Esophagus muscularis mucosa (tissue), 4 donors: ENCODE data around the gene WASF3. TPM values are rescaled to one million over a fixed set of nuclear protein-coding genes. Genes with fewer than 3 reads are reported as not detected.
A peak's percentile ranks its signal among the peaks of the same experiment; 100 is the strongest.

Experiments used
- DNase-seq: peaks from one replicate; pipeline ENCODE4 v3.0.0-alpha.2; 2017; ENCODE audit errors: extremely low spot score
- H3K27ac ChIP-seq, 4 donors: fragments of 200-600 bp; sonication (generic); replicated peaks in 1 of 4; 1 replicate in 3 of 4; 2 replicates in 1 of 4; pipeline ENCODE4 v1.5.1; 2016 to 2019; ENCODE audit warnings: mild to moderate bottlenecking in 1 of 4
- H3K27me3 ChIP-seq, 4 donors: fragments of 200-600 bp; sonication (generic); one replicate each; pipeline versions ENCODE4 v1.5.1 to v1.6.0; 2016 to 2019
- H3K36me3 ChIP-seq, 4 donors: fragments of 200-600 bp; sonication (generic); one replicate each; pipeline ENCODE4 v1.5.1; 2016 to 2019
- H3K4me1 ChIP-seq, 4 donors: fragments of 200-600 bp; sonication (generic); one replicate each; pipeline ENCODE4 v1.5.1; 2016 to 2019
- H3K4me3 ChIP-seq, 4 donors: fragments of 200-600 bp; sonication (generic); 1 replicate in 2 of 4; 2 replicates in 2 of 4; pipeline ENCODE4 v1.5.1; 2016 to 2019; ENCODE audit warnings: mild to moderate bottlenecking in 4 of 4, moderate library complexity in 1 of 4
- H3K9me3 ChIP-seq, 4 donors: fragments of 200-600 bp; sonication (generic); 1 replicate in 3 of 4; 2 replicates in 1 of 4; pipeline ENCODE4 v1.5.1; 2016 to 2019
- EP300 ChIP-seq: sonication (generic); formaldehyde crosslinking; IDR thresholded peaks from one replicate; pipeline ENCODE4 v1.6.1; 2017; ENCODE audit warnings: antibody characterized with exemption
- POLR2A ChIP-seq: fragments of 450-650 bp; IDR thresholded peaks from one replicate; pipeline ENCODE4 v1.6.1; 2017; ENCODE audit warnings: antibody characterized with exemption, moderate library complexity, mild to moderate bottlenecking, low read depth
- POLR2AphosphoS5 ChIP-seq, 2 donors: sonication (generic); formaldehyde crosslinking; IDR thresholded peaks; one replicate each; pipeline ENCODE4 v1.6.1; 2017; ENCODE audit warnings: antibody characterized with exemption in 2 of 2
- WGBS: methylation state at CpG from one replicate; pipeline ENCODE4 v1.1.5; 2018; 5-methylcytosine and 5-hydroxymethylcytosine counted together
- intact Hi-C: fragments of 100-400 bp; cut with DNase I; formaldehyde crosslinking; loops from one replicate; pipeline ENCODE4 v1.15.1; 2023
- total RNA-seq, 4 donors: library from RNA; depleted of rRNA; stranded (reverse); fragments of >200 nt; gene quantifications; one replicate each; pipeline versions ENCODE4 v1.1.0 to v1.2.1, GENCODE V29; 2016
- TF ChIP-seq, protein P1 (sequence below), 3 experiments: fragments of 200-600 bp in 2 of 3; fragments of 450-650 bp in 1 of 3; sonication (generic) in 2 of 3; IDR thresholded peaks; one replicate each; pipeline ENCODE4 v1.5.1; 2017 to 2019; ENCODE audit warnings: antibody characterized with exemption in 3 of 3, mild to moderate bottlenecking in 2 of 3, moderate library complexity in 1 of 3

The WASF3 gene
- total RNA-seq, 4 donors from 2014 or later, result 16.6 to 19.9 (median 18.4) TPM

- H3K4me3 ChIP-seq, result no peak overlapping the region
- intact Hi-C loops, result loop anchor here (5.0 kb wide), 2 partner anchors 167 to 222 kb away; no protein-coding TSS in a partner anchor
- H3K9me3 ChIP-seq, result no peaks in the 10 kb centered on the region
- WGBS, result 89% methylated on average over 4 of the region's 4 CpGs
- peaks cover 0 to 12% (median 0%) of the 10 kb centered on the region in 4 donors for H3K27me3 ChIP-seq
- H3K27ac ChIP-seq, result no peak overlapping the region
- no peaks in the 10 kb centered on the region for H3K36me3 ChIP-seq
- H3K4me1 ChIP-seq, result no peaks in the 10 kb centered on the region
- peak; percentile 47 for DNase-seq
- no peak for TF ChIP-seq POLR2AphosphoS5 (IDR thresholded peaks at IDR 0.05)
- TF ChIP-seq POLR2A, result no peak
- TF ChIP-seq, protein P1, sequence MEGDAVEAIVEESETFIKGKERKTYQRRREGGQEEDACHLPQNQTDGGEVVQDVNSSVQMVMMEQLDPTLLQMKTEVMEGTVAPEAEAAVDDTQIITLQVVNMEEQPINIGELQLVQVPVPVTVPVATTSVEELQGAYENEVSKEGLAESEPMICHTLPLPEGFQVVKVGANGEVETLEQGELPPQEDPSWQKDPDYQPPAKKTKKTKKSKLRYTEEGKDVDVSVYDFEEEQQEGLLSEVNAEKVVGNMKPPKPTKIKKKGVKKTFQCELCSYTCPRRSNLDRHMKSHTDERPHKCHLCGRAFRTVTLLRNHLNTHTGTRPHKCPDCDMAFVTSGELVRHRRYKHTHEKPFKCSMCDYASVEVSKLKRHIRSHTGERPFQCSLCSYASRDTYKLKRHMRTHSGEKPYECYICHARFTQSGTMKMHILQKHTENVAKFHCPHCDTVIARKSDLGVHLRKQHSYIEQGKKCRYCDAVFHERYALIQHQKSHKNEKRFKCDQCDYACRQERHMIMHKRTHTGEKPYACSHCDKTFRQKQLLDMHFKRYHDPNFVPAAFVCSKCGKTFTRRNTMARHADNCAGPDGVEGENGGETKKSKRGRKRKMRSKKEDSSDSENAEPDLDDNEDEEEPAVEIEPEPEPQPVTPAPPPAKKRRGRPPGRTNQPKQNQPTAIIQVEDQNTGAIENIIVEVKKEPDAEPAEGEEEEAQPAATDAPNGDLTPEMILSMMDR (IDR thresholded peaks at IDR 0.05), result no peak
These were observed 148.1 kb downstream of the WASF3 start for GRCh38 chr13:26705536-26705935.

GRCh38 chr13:26706381-26706780 is 148.9 kb downstream of the WASF3 start:
- peak; percentile 85 for DNase-seq
- H3K4me3 ChIP-seq, result no peak overlapping the region
- peaks cover 0 to 12% (median 0%) of the 10 kb centered on the region in 4 donors for H3K27me3 ChIP-seq
- intact Hi-C loops, result loop anchor here (5.0 kb wide), 2 partner anchors 166 to 221 kb away; no protein-coding TSS in a partner anchor
- 52% methylated on average over 7 of the region's 7 CpGs for WGBS
- H3K27ac ChIP-seq, result no peak overlapping the region
- TF ChIP-seq POLR2AphosphoS5 (IDR thresholded peaks at IDR 0.05), result no peak
- no peak for TF ChIP-seq EP300
- TF ChIP-seq POLR2A, result no peak
- TF ChIP-seq, protein P1 (IDR thresholded peaks at IDR 0.05), result no peak
- no peaks in the 10 kb centered on the region for H3K4me1 ChIP-seq
- no peaks in the 10 kb centered on the region for H3K36me3 ChIP-seq
- H3K9me3 ChIP-seq, result no peaks in the 10 kb centered on the region

DNA sequence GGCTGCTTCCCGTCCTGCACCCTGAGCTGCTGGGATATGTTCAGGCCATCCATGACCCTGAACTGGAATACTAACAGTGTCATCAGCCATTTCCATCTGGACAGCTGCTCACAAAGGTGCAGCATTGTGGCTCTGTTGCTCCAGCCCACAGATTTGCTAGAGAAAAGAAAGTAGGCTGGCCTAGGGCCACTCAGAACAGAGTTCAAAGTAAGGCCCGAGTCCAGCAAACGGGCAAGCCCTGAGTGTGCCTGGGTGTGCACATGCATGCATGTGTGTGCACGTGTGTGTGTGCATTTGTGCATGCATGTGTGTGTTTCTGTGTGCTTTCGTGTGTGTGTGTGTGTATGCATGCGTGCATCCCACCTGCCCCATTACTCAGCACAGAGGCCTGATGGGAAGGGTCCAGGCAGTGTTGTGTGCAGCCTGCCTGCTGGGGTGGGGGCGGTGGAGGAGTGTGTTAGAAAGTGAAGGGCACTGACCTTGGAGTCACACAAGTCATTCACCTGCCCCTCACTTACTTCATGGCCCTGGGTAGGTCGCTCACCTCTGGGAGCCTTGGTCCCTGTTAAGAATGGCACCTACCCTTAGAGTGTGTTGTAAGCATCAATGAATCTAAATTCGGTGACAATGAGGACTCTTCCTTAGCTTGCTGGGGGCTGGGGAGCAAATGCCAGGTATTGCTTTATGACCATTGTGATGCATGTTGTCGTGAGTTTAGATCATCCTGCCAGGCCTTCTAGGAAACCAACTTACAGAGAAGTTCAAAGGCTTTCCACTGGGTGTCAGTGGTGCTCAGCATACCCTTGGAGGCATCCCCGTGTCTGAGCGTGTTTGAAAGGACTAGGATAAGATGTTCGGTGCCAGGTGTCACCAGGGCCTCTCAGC is 149.9 kb downstream of the WASF3 start:
- TF ChIP-seq, protein P1 (IDR thresholded peaks at IDR 0.05), result peak in 1 of 3 experiments; percentile 53
- TF ChIP-seq EP300 (no peak), POLR2A (no peak)
- H3K27me3 ChIP-seq, result peaks cover 0 to 12% (median 0%) of the 10 kb centered on the region in 4 donors
- peak; percentile 78 for DNase-seq
- peaks cover 0 to 5% (median 0%) of the 10 kb centered on the region in 4 donors for H3K9me3 ChIP-seq
- no peaks in the 10 kb centered on the region for H3K4me1 ChIP-seq
- intact Hi-C loops, result loop anchor here (5.0 kb wide), 2 partner anchors 165 to 220 kb away; no protein-coding TSS in a partner anchor
- H3K4me3 ChIP-seq, result no peak overlapping the region
- H3K27ac ChIP-seq, result no peak overlapping the region
- WGBS, result 53% methylated on average over 10 of the region's 13 CpGs
- no peaks in the 10 kb centered on the region for H3K36me3 ChIP-seq

DNA sequence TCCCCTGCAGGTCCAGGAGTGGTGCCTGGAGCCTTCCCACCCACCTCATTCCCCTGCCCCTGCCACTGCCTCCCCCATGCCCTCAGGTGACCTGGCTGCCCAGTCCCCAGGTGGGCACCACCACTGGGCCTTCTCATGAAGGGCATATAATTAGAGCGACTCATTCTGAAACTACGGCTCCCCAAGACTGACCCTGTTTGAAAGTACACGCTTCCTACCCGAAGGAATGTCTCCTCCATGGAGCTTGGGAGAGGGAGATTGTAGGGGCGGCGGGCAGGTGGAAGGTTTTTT is 150.5 kb downstream of the WASF3 start:
- H3K27me3 ChIP-seq, result peaks cover 0 to 12% (median 0%) of the 10 kb centered on the region in 4 donors
- H3K9me3 ChIP-seq, result peaks cover 0 to 10% (median 0%) of the 10 kb centered on the region in 4 donors
- no peak for TF ChIP-seq POLR2AphosphoS5 (IDR thresholded peaks at IDR 0.05)
- no peak for TF ChIP-seq EP300
- TF ChIP-seq POLR2A, result no peak
- TF ChIP-seq, protein P1 (IDR thresholded peaks at IDR 0.05), result no peak
- 84% methylated on average over 6 of the region's 6 CpGs for WGBS
- H3K4me1 ChIP-seq, result no peaks in the 10 kb centered on the region
- no peak overlapping the region for H3K4me3 ChIP-seq
- intact Hi-C loops, result loop anchor here (5.0 kb wide), 2 partner anchors 164 to 219 kb away; no protein-coding TSS in a partner anchor
- no peaks in the 10 kb centered on the region for H3K36me3 ChIP-seq
- no peak overlapping the region for H3K27ac ChIP-seq
- DNase-seq, result no peak
